ENCODE measurements around the gene RBL1. TPM values are rescaled to one million over a fixed set of nuclear protein-coding genes. Genes with fewer than 3 reads are reported as not detected.

RBL1 gene
- total and polyA plus RNA-seq, 4 donors = 1.4 to 9.5 (median 5.4) TPM

DNA sequence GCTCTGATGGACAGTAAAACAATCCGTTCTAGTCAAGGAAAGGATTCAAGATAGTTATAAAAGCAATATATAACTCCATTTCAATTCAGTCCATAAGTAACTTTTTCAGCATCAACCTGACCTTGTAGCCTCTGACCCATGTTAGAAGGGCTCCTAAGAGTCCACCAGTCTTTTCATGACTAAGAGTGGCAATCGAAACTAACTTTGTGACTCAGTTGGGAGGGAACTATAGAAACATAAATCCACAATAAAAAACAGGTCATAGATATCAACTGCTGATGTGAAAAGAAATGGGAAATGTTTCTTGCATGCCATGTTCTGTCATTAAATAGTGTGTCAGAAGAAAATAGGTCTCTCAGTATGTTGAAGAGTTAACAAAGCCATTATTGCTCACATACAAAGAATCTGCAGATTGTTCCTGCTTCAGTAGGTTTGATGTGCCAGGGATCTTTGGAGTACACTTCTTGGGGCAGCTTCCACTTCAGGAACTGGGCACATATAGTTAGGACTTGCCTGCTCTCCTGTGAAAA lies 16.2 kb upstream of the RBL1 start:
- H3K27ac ChIP-seq (ENCODE audit: low read depth in 1 of 2, low read length in 1 of 2) = no peak overlapping the region
- DNase-seq (no peak), ATAC-seq (ENCODE audit: insufficient read depth, low FRiP score) (no peak)
- no peaks in the 10 kb centered on the region for H3K36me3 ChIP-seq (ENCODE audit: control insufficient read depth in 4 of 4, insufficient read depth in 4 of 4, low read length in 4 of 4)
- H3K4me3 ChIP-seq = no peak overlapping the region
- H3K9ac ChIP-seq (ENCODE audit: insufficient read depth in 1 of 2, low read length in 2 of 2) = no peak overlapping the region
- WGBS, 2 donors = 91 to 94% methylated on average over 2 of the region's 2 CpGs
- H3K4me1 ChIP-seq (ENCODE audit: control insufficient read depth in 5 of 5, insufficient read depth in 5 of 5, low read length in 5 of 5) = no peaks in the 10 kb centered on the region
- H3K9me3 ChIP-seq (ENCODE audit: control insufficient read depth in 4 of 4, insufficient read depth in 3 of 4, low read length in 3 of 4) = no peaks in the 10 kb centered on the region
- TF ChIP-seq, protein P1, sequence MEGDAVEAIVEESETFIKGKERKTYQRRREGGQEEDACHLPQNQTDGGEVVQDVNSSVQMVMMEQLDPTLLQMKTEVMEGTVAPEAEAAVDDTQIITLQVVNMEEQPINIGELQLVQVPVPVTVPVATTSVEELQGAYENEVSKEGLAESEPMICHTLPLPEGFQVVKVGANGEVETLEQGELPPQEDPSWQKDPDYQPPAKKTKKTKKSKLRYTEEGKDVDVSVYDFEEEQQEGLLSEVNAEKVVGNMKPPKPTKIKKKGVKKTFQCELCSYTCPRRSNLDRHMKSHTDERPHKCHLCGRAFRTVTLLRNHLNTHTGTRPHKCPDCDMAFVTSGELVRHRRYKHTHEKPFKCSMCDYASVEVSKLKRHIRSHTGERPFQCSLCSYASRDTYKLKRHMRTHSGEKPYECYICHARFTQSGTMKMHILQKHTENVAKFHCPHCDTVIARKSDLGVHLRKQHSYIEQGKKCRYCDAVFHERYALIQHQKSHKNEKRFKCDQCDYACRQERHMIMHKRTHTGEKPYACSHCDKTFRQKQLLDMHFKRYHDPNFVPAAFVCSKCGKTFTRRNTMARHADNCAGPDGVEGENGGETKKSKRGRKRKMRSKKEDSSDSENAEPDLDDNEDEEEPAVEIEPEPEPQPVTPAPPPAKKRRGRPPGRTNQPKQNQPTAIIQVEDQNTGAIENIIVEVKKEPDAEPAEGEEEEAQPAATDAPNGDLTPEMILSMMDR (IDR thresholded peaks at IDR 0.05; ENCODE audit: control extremely low read depth, extremely low read depth) = no peak
- H3K27me3 ChIP-seq (ENCODE audit: control insufficient read depth in 3 of 3, insufficient read depth in 3 of 3, low read length in 2 of 3) = no peaks in the 10 kb centered on the region

DNA sequence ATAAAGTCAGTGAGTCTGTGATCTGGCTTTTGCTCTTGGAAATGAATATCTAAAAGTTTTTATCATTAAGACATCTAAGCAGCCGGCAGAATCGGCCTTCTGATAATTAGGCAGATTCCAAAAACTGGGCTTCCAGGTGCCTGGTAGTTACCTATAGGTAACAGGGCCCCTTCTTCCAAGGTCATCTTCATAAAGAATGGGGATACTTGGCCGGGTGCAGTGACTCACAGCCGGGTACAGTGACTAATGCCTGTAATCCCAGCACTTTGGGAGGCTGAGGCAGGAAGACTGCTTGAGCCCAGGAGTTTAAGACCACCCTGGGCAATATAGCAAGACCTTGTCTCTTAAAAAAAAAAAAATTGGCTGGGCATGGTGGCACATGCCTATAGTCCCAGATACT lies 12.9 kb upstream of the RBL1 start:
- Histone ChIP-seq H3K27ac (ENCODE audit: low read depth in 1 of 2, low read length in 1 of 2) (no peak overlapping the region), H3K36me3 (ENCODE audit: control insufficient read depth in 4 of 4, insufficient read depth in 4 of 4, low read length in 4 of 4) (no peaks in the 10 kb centered on the region), H3K4me3 (no peak overlapping the region), H3K9ac (ENCODE audit: insufficient read depth in 1 of 2, low read length in 2 of 2) (no peak overlapping the region), H3K27me3 (ENCODE audit: control insufficient read depth in 3 of 3, insufficient read depth in 3 of 3, low read length in 2 of 3) (no peaks in the 10 kb centered on the region), H3K9me3 (ENCODE audit: control insufficient read depth in 4 of 4, insufficient read depth in 3 of 4, low read length in 3 of 4) (no peaks in the 10 kb centered on the region), H3K4me1 (ENCODE audit: control insufficient read depth in 5 of 5, insufficient read depth in 5 of 5, low read length in 5 of 5) (no peaks in the 10 kb centered on the region)
- WGBS, 2 donors = 93 to 94% methylated on average over 4 of the region's 4 CpGs
- ATAC-seq (ENCODE audit: insufficient read depth, low FRiP score) (no peak), DNase-seq (no peak)
- TF ChIP-seq, protein P1 (IDR thresholded peaks at IDR 0.05; ENCODE audit: control extremely low read depth, extremely low read depth) = no peak

DNA sequence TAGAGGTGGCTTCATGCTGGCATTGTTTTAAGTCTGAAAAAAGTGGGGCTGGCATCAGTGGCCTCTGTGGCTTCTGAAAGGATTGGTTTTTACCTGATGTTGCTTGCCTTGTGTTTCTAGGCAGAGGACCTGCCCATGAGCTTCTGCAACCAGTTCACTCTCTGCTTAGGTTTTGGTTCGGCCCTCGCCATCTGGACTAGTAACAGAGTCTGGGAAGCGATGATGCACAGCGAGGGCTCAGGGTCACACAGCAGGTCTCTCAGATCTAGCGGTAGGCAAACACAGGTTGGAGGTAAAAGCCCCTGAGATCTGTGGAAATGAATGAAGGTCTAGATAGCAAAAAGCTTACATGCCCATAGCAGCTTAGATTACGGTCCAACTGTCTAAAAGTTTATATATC lies 6.8 kb upstream of the RBL1 start:
- H3K27me3 ChIP-seq (ENCODE audit: control insufficient read depth in 3 of 3, insufficient read depth in 3 of 3, low read length in 2 of 3) = no peaks in the 10 kb centered on the region
- no peaks in the 10 kb centered on the region for H3K4me1 ChIP-seq (ENCODE audit: control insufficient read depth in 5 of 5, insufficient read depth in 5 of 5, low read length in 5 of 5)
- TF ChIP-seq, protein P1 (IDR thresholded peaks at IDR 0.05; ENCODE audit: control extremely low read depth, extremely low read depth) = no peak
- no peak overlapping the region for H3K9ac ChIP-seq (ENCODE audit: insufficient read depth in 1 of 2, low read length in 2 of 2)
- DNase-seq = no peak
- 92 to 98% methylated on average over 6 of the region's 6 CpGs for WGBS, 2 donors
- H3K4me3 ChIP-seq = no peak overlapping the region
- H3K36me3 ChIP-seq (ENCODE audit: control insufficient read depth in 4 of 4, insufficient read depth in 4 of 4, low read length in 4 of 4) = no peaks in the 10 kb centered on the region
- no peak overlapping the region for H3K27ac ChIP-seq (ENCODE audit: low read depth in 1 of 2, low read length in 1 of 2)
- ATAC-seq (ENCODE audit: insufficient read depth, low FRiP score) = no peak
- no peaks in the 10 kb centered on the region for H3K9me3 ChIP-seq (ENCODE audit: control insufficient read depth in 4 of 4, insufficient read depth in 3 of 4, low read length in 3 of 4)
